IMR-90 (cell line): ENCODE results near the gene ANO2. TPM values are rescaled to one million over a fixed set of nuclear protein-coding genes. Genes with fewer than 3 reads are reported as not detected.
"Not testable (repeated sequence)": the region's sequence is repeated elsewhere in the genome, so short reads cannot be mapped to it uniquely, and the experiment has no call there.

Experiments used
- ATAC-seq: fragments of 200-7000 bp; cut with Tn5 transposase; 2 replicates; pipeline ENCODE4 v1.9.1; 2020; ENCODE audit warnings: low read depth, mild to moderate bottlenecking, moderate library complexity
- BruUV-seq: library from RNA; stranded (reverse); fragments of 400-500 nt; replicated peaks from 2 replicates; lab custom pipeline; 2021; lab: Mats Ljungman, UMichigan
- CTCF ChIA-PET: fragments of 300-600 bp; formaldehyde crosslinking; extraction: SDS; loops from one replicate; lab custom pipeline; 2021; ENCODE audit warnings: antibody characterized with exemption; lab: Yijun Ruan, JAX
- POLR2A ChIA-PET: fragments of 300-600 bp; sonication (Branson Sonifier 250); formaldehyde crosslinking; loops from one replicate; lab custom pipeline; 2022; ENCODE audit warnings: antibody characterized with exemption; ENCODE audit not compliant: unreplicated experiment; lab: Charles Lee
- DNase-seq: peaks from one replicate; pipeline ENCODE4 v3.0.0; 2013
- H2AFZ ChIP-seq: replicated peaks from 2 replicates; pipeline ENCODE3; 2013; ENCODE audit warnings: low read length, mild to moderate bottlenecking; ENCODE audit not compliant: poor library complexity
- H2AK5ac ChIP-seq: 2 replicates; pipeline ENCODE4 v1.6.1; 2013; ENCODE audit warnings: low read depth, low read length, inconsistent platforms
- H2AK9ac ChIP-seq: replicated peaks from 2 replicates; pipeline ENCODE3; 2013; ENCODE audit warnings: mild to moderate bottlenecking, low read depth, low read length, moderate library complexity; ENCODE audit not compliant: poor library complexity
- H2BK120ac ChIP-seq: 2 replicates; pipeline ENCODE4 v1.6.1; 2013; ENCODE audit warnings: low read depth, low read length, inconsistent platforms
- H2BK15ac ChIP-seq: 3 replicates; pipeline ENCODE4 v1.6.1; 2013; ENCODE audit warnings: low read depth, low read length, inconsistent platforms
- H2BK20ac ChIP-seq: 2 replicates; pipeline ENCODE4 v1.6.1; 2013; ENCODE audit warnings: low read depth, mild to moderate bottlenecking, inconsistent platforms, low read length, moderate library complexity
- H2BK5ac ChIP-seq: 2 replicates; pipeline ENCODE4 v1.6.1; 2013; ENCODE audit warnings: mild to moderate bottlenecking, low read depth, low read length, inconsistent platforms; ENCODE audit not compliant: poor library complexity, severe bottlenecking
- H3K14ac ChIP-seq: replicated peaks from 2 replicates; pipeline ENCODE4 v1.6.1; 2013; ENCODE audit warnings: low read depth, low read length, inconsistent platforms
- H3K18ac ChIP-seq: 2 replicates; pipeline ENCODE4 v1.6.1; 2013; ENCODE audit warnings: low read depth, low read length, control low read depth
- H3K23ac ChIP-seq: 2 replicates; pipeline ENCODE4 v1.6.1; 2013; ENCODE audit warnings: low read depth, low read length, inconsistent platforms
- H3K27ac ChIP-seq: 2 replicates; pipeline ENCODE4 v1.5.1; 2013; ENCODE audit warnings: mild to moderate bottlenecking, control low read depth, low read length; ENCODE audit not compliant: insufficient read depth
- H3K27me3 ChIP-seq: 2 replicates; pipeline ENCODE4 v1.6.1; 2013; ENCODE audit warnings: low read length; ENCODE audit not compliant: control insufficient read depth, insufficient read depth
- H3K36me3 ChIP-seq: 2 replicates; pipeline ENCODE4 v1.6.1; 2013; ENCODE audit warnings: low read length, mixed read lengths; ENCODE audit not compliant: control insufficient read depth, insufficient read depth
- H3K4ac ChIP-seq: 2 replicates; pipeline ENCODE4 v1.6.1; 2013; ENCODE audit warnings: low read depth, low read length, inconsistent platforms
- H3K4me1 ChIP-seq: 2 replicates; pipeline ENCODE4 v1.6.1; 2013; ENCODE audit warnings: low read length, mixed read lengths; ENCODE audit not compliant: control insufficient read depth, insufficient read depth
- H3K4me2 ChIP-seq: 2 replicates; pipeline ENCODE4 v1.6.1; 2013; ENCODE audit warnings: low read depth, mild to moderate bottlenecking, control low read depth, low read length, moderate library complexity
- H3K4me3 ChIP-seq: 2 replicates; pipeline ENCODE4 v1.5.1; 2013; ENCODE audit warnings: low read depth, mild to moderate bottlenecking, control low read depth, low read length, moderate library complexity; ENCODE audit not compliant: insufficient read depth
- H3K56ac ChIP-seq: 2 replicates; pipeline ENCODE4 v1.6.1; 2013; ENCODE audit warnings: low read length, inconsistent platforms; ENCODE audit not compliant: insufficient read depth; ENCODE audit errors: extremely low read depth
- H3K79me1 ChIP-seq, 2 experiments: 2 replicates each; pipeline ENCODE4 v1.6.1; 2013; ENCODE audit warnings: low read length in 2 of 2, inconsistent platforms in 1 of 2, low read depth in 1 of 2
- H3K9ac ChIP-seq: 2 replicates; pipeline ENCODE4 v1.6.1; 2013; ENCODE audit warnings: low read depth, low read length, control low read depth
- H3K9me1 ChIP-seq: 2 replicates; pipeline ENCODE4 v1.6.1; 2013; ENCODE audit warnings: low read length, inconsistent platforms; ENCODE audit not compliant: insufficient read depth
- H3K9me3 ChIP-seq: 2 replicates; pipeline ENCODE4 v1.6.1; 2013; ENCODE audit warnings: low read length; ENCODE audit not compliant: control insufficient read depth, insufficient read depth
- H4K20me1 ChIP-seq: 2 replicates; pipeline ENCODE4 v1.6.1; 2013; ENCODE audit warnings: low read length, inconsistent platforms; ENCODE audit not compliant: insufficient read depth
- H4K5ac ChIP-seq: 2 replicates; pipeline ENCODE4 v1.6.1; 2013; ENCODE audit warnings: mild to moderate bottlenecking, low read depth, low read length, control low read depth
- H4K8ac ChIP-seq, 2 experiments: 2 replicates each; pipeline ENCODE4 v1.6.1; 2013; ENCODE audit warnings: low read depth in 2 of 2, low read length in 2 of 2, control low read depth in 1 of 2, inconsistent platforms in 1 of 2
- H4K91ac ChIP-seq: 2 replicates; pipeline ENCODE4 v1.6.1; 2013; ENCODE audit warnings: low read depth, low read length, inconsistent platforms; ENCODE audit not compliant: insufficient read depth
- BHLHE40 ChIP-seq: fragments of 150-350 bp; IDR thresholded peaks from 2 replicates; pipeline ENCODE4 v1.6.1; 2016; ENCODE audit warnings: mild to moderate bottlenecking, low read depth, low read length
- CEBPB ChIP-seq: IDR thresholded peaks from 2 replicates; pipeline ENCODE4 v1.6.1; 2012; ENCODE audit warnings: low read depth, low read length, improper control_type of control experiment
- MAFK ChIP-seq: IDR thresholded peaks from 2 replicates; pipeline ENCODE4 v1.6.1; 2012; ENCODE audit warnings: low read depth, low read length, improper control_type of control experiment
- MAZ ChIP-seq: IDR thresholded peaks from 2 replicates; pipeline ENCODE4 v1.6.1; 2012; ENCODE audit warnings: low read depth, mild to moderate bottlenecking, low read length, improper control_type of control experiment, moderate library complexity, borderline replicate concordance
- POLR2A ChIP-seq: IDR thresholded peaks from 2 replicates; pipeline ENCODE4 v1.6.1; 2012; ENCODE audit warnings: mild to moderate bottlenecking, low read depth, low read length
- RAD21 ChIP-seq: IDR thresholded peaks from 2 replicates; pipeline ENCODE4 v1.6.1; 2012; ENCODE audit warnings: low read length, improper control_type of control experiment
- SMC3 ChIP-seq: fragments of 150-350 bp; IDR thresholded peaks from 2 replicates; pipeline ENCODE4 v1.6.1; 2016; ENCODE audit warnings: low read depth, mild to moderate bottlenecking, antibody characterized with exemption, low read length, moderate library complexity
- whole genome bisulfite sequencing, 2 experiments: methylation state at CpG; one replicate each; pipeline versions ENCODE4 v1.1.5 to v1.1.7; 2013; ENCODE audit warnings: missing lambda C conversion rate in 2 of 2; ENCODE audit not compliant: insufficient read length in 1 of 2; ENCODE audit errors: extremely low coverage in 2 of 2; 5-methylcytosine and 5-hydroxymethylcytosine counted together
- dilution Hi-C: fragments of 300-500 bp; cut with HindIII; formaldehyde crosslinking; loops from one replicate; pipeline ENCODE4 v1.14.3; 2018; ENCODE audit warnings: low sequenced_read_pairs; ENCODE audit not compliant: unreplicated experiment
- in situ Hi-C: fragments of 300-500 bp; cut with MboI; formaldehyde crosslinking; loops from 3 replicates; pipeline ENCODE4 v1.14.3; 2019; ENCODE audit warnings: low sequenced_read_pairs, inconsistent platforms, mixed read lengths
- intact Hi-C: fragments of 100-400 bp; cut with micrococcal nuclease; formaldehyde crosslinking; loops from 2 replicates; pipeline ENCODE4 v1.10.0; 2022
- polyA plus RNA-seq, 3 experiments: library from polyadenylated mRNA; depleted of rRNA; stranded (reverse); fragments of >200 nt; gene quantifications; 2 replicates each; pipeline ENCODE4 v1.2.3, GENCODE V29; 2012; ENCODE audit warnings: low replicate concordance in 1 of 3
- total RNA-seq: library from RNA; depleted of rRNA; stranded (reverse); fragments of >200 nt; gene quantifications from 2 replicates; pipeline ENCODE4 v1.2.3, GENCODE V29; 2012

ANO2 gene
- total and polyA plus RNA-seq, 2 of the 4 experiments (the other 2 are of a cell fraction): 0.22 TPM; not detected in 1

DNA sequence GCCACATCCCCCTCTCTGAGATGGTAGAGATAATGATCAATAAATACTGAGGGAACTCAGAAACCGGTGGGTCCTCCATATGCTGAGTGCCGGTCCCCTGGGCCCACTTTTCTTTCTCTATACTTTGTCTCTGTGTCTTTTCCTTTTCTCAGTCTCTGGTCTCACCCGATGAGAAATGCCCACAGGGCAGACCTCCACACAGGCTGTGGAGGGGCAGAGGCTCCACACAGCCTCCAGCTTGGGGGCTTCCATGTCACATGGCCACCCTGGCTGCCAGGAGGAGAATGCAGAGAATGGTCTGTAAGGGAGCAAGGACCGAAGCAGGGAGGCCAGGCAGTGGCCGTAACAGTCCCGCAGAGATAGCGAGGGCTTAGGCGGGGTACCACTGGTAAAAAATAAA, 407.3 kb downstream of the ANO2 start:
- CTCF ChIA-PET: no interaction called here
- dilution Hi-C loops: no loop called here

DNA sequence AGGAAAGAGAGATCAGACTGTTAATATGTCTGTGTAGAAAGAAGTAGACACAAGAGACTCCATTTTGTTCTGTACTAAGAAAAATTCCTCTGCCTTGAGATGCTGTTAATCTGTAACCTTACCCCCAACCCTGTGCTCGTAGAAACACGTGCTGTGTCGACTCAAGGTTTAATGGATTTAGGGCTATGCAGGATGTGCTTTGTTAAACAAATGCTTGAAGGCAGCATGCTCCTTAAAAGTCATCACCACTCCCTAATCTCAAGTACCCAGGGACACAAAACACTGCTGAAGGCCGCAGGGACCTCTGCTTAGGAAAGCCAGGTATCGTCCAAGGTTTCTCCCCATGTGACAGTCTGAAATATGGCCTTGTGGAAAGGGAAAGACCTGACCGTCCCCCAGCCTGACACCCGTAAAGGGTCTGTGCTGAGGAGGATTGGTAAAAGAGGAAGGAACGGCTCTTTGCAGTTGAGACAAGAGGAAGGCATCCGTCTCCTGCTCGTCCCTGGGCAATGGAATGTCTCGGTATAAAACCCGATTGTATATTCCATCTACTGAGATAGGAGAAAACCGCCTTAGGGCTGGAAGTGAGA, 407.9 kb downstream of the ANO2 start:
- H3K79me1 ChIP-seq, CTCF ChIA-PET, H3K9ac ChIP-seq, H2BK20ac ChIP-seq, in situ Hi-C loops, H3K27ac ChIP-seq, H3K4ac ChIP-seq, DNase-seq, H4K5ac ChIP-seq, H3K4me2 ChIP-seq, ATAC-seq, H2BK120ac ChIP-seq, BruUV-seq, H2AK9ac ChIP-seq, dilution Hi-C loops, H2BK5ac ChIP-seq, POLR2A ChIA-PET, H3K9me3 ChIP-seq, H2AK5ac ChIP-seq, H3K36me3 ChIP-seq, H2BK15ac ChIP-seq, H4K91ac ChIP-seq, H3K4me3 ChIP-seq, H3K14ac ChIP-seq, H3K56ac ChIP-seq, H3K23ac ChIP-seq, H3K9me1 ChIP-seq, H4K20me1 ChIP-seq, H3K18ac ChIP-seq, intact Hi-C loops, H3K4me1 ChIP-seq, H2AFZ ChIP-seq, H4K8ac ChIP-seq: not testable (repeated sequence)
- peaks cover 10% of the 10 kb centered on the region for H3K27me3 ChIP-seq
- no CpG with 5 or more reads among the region's 13 CpGs for WGBS, 2 experiments

More for the DNA sequence above, 407.3 kb downstream of the ANO2 start:
- peaks cover 3% of the 10 kb centered on the region for H3K9me3 ChIP-seq
- H3K14ac ChIP-seq: no peak overlapping the region
- no peak overlapping the region for H2AFZ ChIP-seq
- H2BK20ac ChIP-seq: no peak overlapping the region
- no TSS peak for BruUV-seq
- no peaks in the 10 kb centered on the region for H3K9me1 ChIP-seq
- WGBS, 2 experiments: 60% methylated on average over 1 of the region's 8 CpGs; no CpG with 5 or more reads in 1 of the 2 experiments
- H3K27me3 ChIP-seq: peaks cover 10% of the 10 kb centered on the region
- no peak overlapping the region for H3K9ac ChIP-seq
- H2BK5ac ChIP-seq: no peak overlapping the region
- no peak overlapping the region for H3K4ac ChIP-seq
- H3K23ac ChIP-seq: no peak overlapping the region
- no peak overlapping the region for H2BK120ac ChIP-seq
- H2AK9ac ChIP-seq: no peak overlapping the region
- H3K4me3 ChIP-seq: no peak overlapping the region
- H3K18ac ChIP-seq: no peak overlapping the region
- no peak overlapping the region for H3K56ac ChIP-seq
- H3K27ac ChIP-seq: no peak overlapping the region
- DNase-seq (no peak), ATAC-seq (no peak)
- peaks cover 2% of the 10 kb centered on the region; the same call in 1 of the 2 replicates for H3K4me1 ChIP-seq
- no peaks in the 10 kb centered on the region for H4K20me1 ChIP-seq
- H4K91ac ChIP-seq: no peak overlapping the region
- H2BK15ac ChIP-seq: no peak overlapping the region
- H4K8ac ChIP-seq: no peak overlapping the region
- no peak overlapping the region for H2AK5ac ChIP-seq
- H3K79me1 ChIP-seq: no peaks in the 10 kb centered on the region
- in situ Hi-C loops: no loop called here
- no peaks in the 10 kb centered on the region for H3K36me3 ChIP-seq
- TF ChIP-seq SMC3: no peak
- no peak for TF ChIP-seq BHLHE40
- no peak for TF ChIP-seq RAD21
- TF ChIP-seq POLR2A: no peak
- no peak for TF ChIP-seq CEBPB
- no peak for TF ChIP-seq MAFK
- no peak for TF ChIP-seq MAZ
- no peak overlapping the region for H4K5ac ChIP-seq
- no peak overlapping the region for H3K4me2 ChIP-seq
- POLR2A ChIA-PET: no interaction called here
- intact Hi-C loops: no loop called here
